H1 (cell line): ENCODE data around the gene MARCHF2.

Experiments used
- BACH1 ChIP-seq: IDR thresholded peaks from 2 replicates; pipeline ENCODE4 v1.6.1; 2012; ENCODE audit warnings: low read length, improper control_type of control experiment
- CTCF ChIP-seq, 3 experiments: IDR thresholded peaks; 1 replicate in 2 of 3; 2 replicates in 1 of 3; pipeline versions ENCODE4 v1.5.1 to v1.6.1; 2011; ENCODE audit warnings: low read length in 3 of 3, mild to moderate bottlenecking in 3 of 3, inconsistent platforms in 2 of 3, low read depth in 1 of 3, moderate library complexity in 1 of 3; ENCODE audit not compliant: insufficient read depth in 1 of 3; ENCODE audit errors: control extremely low read depth in 1 of 3
- EGR1 ChIP-seq: IDR thresholded peaks from 2 replicates; pipeline ENCODE4 v1.6.1; 2011; ENCODE audit warnings: low read depth, low read length, borderline replicate concordance
- EP300 ChIP-seq, 2 experiments: IDR thresholded peaks; 1 replicate in 1 of 2; 2 replicates in 1 of 2; pipeline ENCODE4 v1.6.1; 2011 to 2012; ENCODE audit warnings: low read depth in 2 of 2, low read length in 2 of 2, mild to moderate bottlenecking in 2 of 2, borderline replicate concordance in 1 of 2, inconsistent platforms in 1 of 2, moderate library complexity in 1 of 2
- JUND ChIP-seq: IDR thresholded peaks from 2 replicates; pipeline ENCODE4 v1.6.1; 2011; ENCODE audit warnings: mild to moderate bottlenecking, improper control_type of control experiment, low read length
- KDM5A ChIP-seq: fragments of 200-600 bp; IDR thresholded peaks from 2 replicates; pipeline ENCODE4 v1.7.1; 2012; ENCODE audit warnings: mild to moderate bottlenecking, low read length, inconsistent platforms, mixed read lengths
- POLR2A ChIP-seq, 2 experiments: IDR thresholded peaks; 1 replicate in 1 of 2; 2 replicates in 1 of 2; pipeline ENCODE4 v1.6.1; 2011; ENCODE audit warnings: low read depth in 2 of 2, low read length in 2 of 2, mild to moderate bottlenecking in 2 of 2; ENCODE audit errors: control extremely low read depth in 1 of 2
- RFX5 ChIP-seq: IDR thresholded peaks from 2 replicates; pipeline ENCODE4 v1.6.1; 2011; ENCODE audit warnings: low read depth, low read length, improper control_type of control experiment, borderline replicate concordance
- SIN3A ChIP-seq, 2 experiments: IDR thresholded peaks in 1 of 2; conservative IDR thresholded peaks in 1 of 2; 2 replicates each; pipeline ENCODE4 v1.6.1; 2011 to 2012; ENCODE audit warnings: low read length in 2 of 2, improper control_type of control experiment in 1 of 2, low read depth in 1 of 2, mild to moderate bottlenecking in 1 of 2
- SRF ChIP-seq: IDR thresholded peaks from 2 replicates; pipeline ENCODE4 v1.6.1; 2011; ENCODE audit warnings: mild to moderate bottlenecking, low read depth, low read length, moderate library complexity
- SUZ12 ChIP-seq: fragments of 200-600 bp; sonication (generic); IDR thresholded peaks from 2 replicates; pipeline ENCODE4 v1.6.1; 2012; ENCODE audit warnings: mild to moderate bottlenecking, inconsistent platforms, low read length, moderate library complexity, mixed read lengths
- TEAD4 ChIP-seq: IDR thresholded peaks from 2 replicates; pipeline ENCODE4 v1.6.1; 2012; ENCODE audit warnings: low read depth, low read length, inconsistent platforms, mixed read lengths
- YY1 ChIP-seq: IDR thresholded peaks from 2 replicates; pipeline ENCODE4 v1.6.1; 2011; ENCODE audit warnings: low read depth, mild to moderate bottlenecking, low read length
- ZNF274 ChIP-seq: IDR thresholded peaks from 2 replicates; pipeline ENCODE4 v1.7.0; 2012; ENCODE audit warnings: low read length, borderline replicate concordance; ENCODE audit errors: extremely low read depth

- no peak for TF ChIP-seq EP300 (IDR thresholded peaks at IDR 0.05; ENCODE audit: borderline replicate concordance in 1 of 2, low read depth in 2 of 2, low read length in 2 of 2)
- no peak for TF ChIP-seq RFX5
- TF ChIP-seq CTCF (IDR thresholded peaks at IDR 0.05; ENCODE audit: control extremely low read depth in 1 of 3, insufficient read depth in 1 of 3, low read depth in 1 of 3, low read length in 3 of 3), result no peak
- TF ChIP-seq SUZ12, result no peak
- TF ChIP-seq EGR1, result no peak
- TF ChIP-seq POLR2A (IDR thresholded peaks at IDR 0.05; ENCODE audit: control extremely low read depth in 1 of 2, low read depth in 2 of 2, low read length in 2 of 2), result no peak
- no peak for TF ChIP-seq SRF
- TF ChIP-seq SIN3A (conservative IDR thresholded peaks at IDR 0.05 in 1 of 2, IDR thresholded peaks at IDR 0.05 in 1 of 2; ENCODE audit: low read depth in 1 of 2, low read length in 2 of 2), result no peak
- TF ChIP-seq BACH1, result no peak
- no peak for TF ChIP-seq TEAD4
- no peak for TF ChIP-seq KDM5A
- no peak for TF ChIP-seq JUND
- no peak for TF ChIP-seq YY1
- TF ChIP-seq ZNF274, result no peak
Measured at GRCh38 chr19:8461891-8462290, 48.8 kb downstream of the MARCHF2 start.
